CD4-positive, alpha-beta T cell treated with Interleukin-4 for 1 hour (primary cell): ENCODE results near the gene DNAL1.
A peak's percentile ranks its signal among the peaks of the same experiment; 100 is the strongest.

Source experiments
- DNase-seq, 2 donors: peaks; one replicate each; pipeline ENCODE4 v3.0.0-alpha.2; 2020 to 2022

DNAL1 gene

GRCh38 chr14:73726025-73726961 lies 81.5 kb downstream of the DNAL1 start:
- no peak for DNase-seq

GRCh38 chr14:73727166-73727565 lies 82.4 kb downstream of the DNAL1 start:
- DNase-seq = no peak

- peak; percentile 86 to 87 for DNase-seq
These were observed 84.0 kb downstream of the DNAL1 start for GRCh38 chr14:73728717-73729330.

GRCh38 chr14:73729556-73730265 lies 84.9 kb downstream of the DNAL1 start:
- DNase-seq = no peak

GRCh38 chr14:73731111-73731510 lies 86.3 kb downstream of the DNAL1 start:
- DNase-seq = no peak

GRCh38 chr14:73732006-73732405 lies 87.2 kb downstream of the DNAL1 start:
- no peak for DNase-seq

GRCh38 chr14:73736842-73737241 lies 92.1 kb downstream of the DNAL1 start:
- DNase-seq = no peak

- no peak for DNase-seq
These were observed 93.9 kb downstream of the DNAL1 start for GRCh38 chr14:73738518-73739173.

- DNase-seq = no peak
These were observed 94.5 kb downstream of the DNAL1 start for GRCh38 chr14:73739174-73739898.

GRCh38 chr14:73739899-73740617 lies 95.3 kb downstream of the DNAL1 start:
- DNase-seq = no peak

GRCh38 chr14:73740618-73741326 lies 96.0 kb downstream of the DNAL1 start:
- DNase-seq = no peak

GRCh38 chr14:73741386-73741875 lies 96.6 kb downstream of the DNAL1 start:
- peak; percentile 60 to 67 for DNase-seq

- no peak for DNase-seq
These were observed 97.2 kb downstream of the DNAL1 start for GRCh38 chr14:73741876-73742519.

- DNase-seq = no peak
These were observed 97.9 kb downstream of the DNAL1 start for GRCh38 chr14:73742520-73743238.

GRCh38 chr14:73743431-73743931 lies 98.7 kb downstream of the DNAL1 start:
- peak; percentile 57 to 60 for DNase-seq

- DNase-seq = no peak
These were observed 99.5 kb downstream of the DNAL1 start for GRCh38 chr14:73744175-73744867.

GRCh38 chr14:73744874-73745529 lies 100.2 kb downstream of the DNAL1 start:
- DNase-seq = no peak
